HG03175 (cell line): ENCODE measurements around the gene SORCS3.
"Not testable (repeated sequence)": the region's sequence is repeated elsewhere in the genome, so short reads cannot be mapped to it uniquely, and the experiment has no call there.

Experiments used
- ATAC-seq: cut with Tn5 transposase; IDR thresholded peaks from one replicate; pipeline ENCODE4 v1.9.1; 2021; ENCODE audit warnings: mild to moderate bottlenecking, moderate library complexity; ENCODE audit not compliant: unreplicated experiment

Gene SORCS3

GRCh38 chr10:104689547-104689946, 48.5 kb downstream of the SORCS3 start:
- ATAC-seq: no peak

DNA sequence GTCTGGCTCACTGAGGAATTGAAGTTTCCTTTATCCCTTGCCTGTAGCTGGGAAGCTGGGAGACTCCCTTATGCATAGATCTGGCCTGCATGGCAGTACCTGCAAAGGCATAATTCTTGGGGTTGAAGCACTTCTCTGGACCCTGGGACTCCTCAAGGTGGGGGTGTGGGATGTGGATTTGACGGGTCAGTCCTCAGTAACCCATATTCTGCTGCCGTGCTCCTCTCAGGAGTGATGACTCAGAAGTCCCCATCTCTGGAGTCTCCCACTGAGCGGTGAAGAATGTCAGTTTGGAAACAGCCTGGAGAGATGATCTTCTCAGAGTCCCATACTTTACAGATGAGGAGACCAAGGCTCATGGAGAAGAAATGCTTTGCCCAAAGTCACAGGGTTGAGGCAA, 49.0 kb downstream of the SORCS3 start:
- ATAC-seq: no peak

DNA sequence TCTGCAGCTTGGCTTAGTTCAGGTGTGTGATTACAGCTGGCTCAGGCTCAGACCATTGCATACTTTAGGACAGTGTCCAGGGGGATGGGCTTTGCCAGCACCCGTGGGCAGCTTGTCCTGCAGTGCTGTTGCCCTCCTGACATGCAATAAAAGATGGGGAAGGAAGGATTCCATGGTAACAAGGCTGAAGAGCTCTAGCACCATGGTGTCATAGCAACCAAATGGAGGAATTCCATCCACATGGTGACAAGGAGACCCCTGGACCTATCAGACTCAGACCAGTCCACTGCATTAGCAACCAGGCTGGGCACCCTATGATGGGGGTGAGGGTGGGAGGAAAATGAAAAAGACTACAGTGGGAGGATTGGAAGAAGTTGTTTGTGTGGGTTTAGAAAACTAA, 49.9 kb downstream of the SORCS3 start:
- no peak for ATAC-seq

DNA sequence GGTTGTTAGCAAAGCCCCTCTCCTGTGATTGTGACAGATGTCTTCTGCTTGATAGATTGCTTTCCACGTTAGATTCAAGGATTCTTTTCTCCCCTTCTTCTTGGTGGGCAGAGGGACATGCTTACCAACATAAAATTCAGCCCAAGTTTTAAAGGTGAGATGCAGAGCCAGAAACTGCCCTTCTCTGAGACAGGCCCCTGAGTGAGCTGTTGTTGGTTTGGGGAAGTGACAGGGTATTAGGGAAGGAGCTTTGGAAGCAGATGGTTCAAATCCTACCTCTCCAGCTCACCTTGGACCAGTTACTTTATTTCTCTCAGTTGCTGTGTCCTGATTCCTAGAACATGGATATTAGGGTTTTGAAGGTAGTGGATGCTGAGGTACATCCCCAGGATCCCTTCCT, 53.0 kb downstream of the SORCS3 start:
- ATAC-seq: no peak

- ATAC-seq: not testable (repeated sequence)
Measured at GRCh38 chr10:104703262-104703661, 62.2 kb downstream of the SORCS3 start.

GRCh38 chr10:104706886-104707285, 65.8 kb downstream of the SORCS3 start:
- ATAC-seq: no peak

DNA sequence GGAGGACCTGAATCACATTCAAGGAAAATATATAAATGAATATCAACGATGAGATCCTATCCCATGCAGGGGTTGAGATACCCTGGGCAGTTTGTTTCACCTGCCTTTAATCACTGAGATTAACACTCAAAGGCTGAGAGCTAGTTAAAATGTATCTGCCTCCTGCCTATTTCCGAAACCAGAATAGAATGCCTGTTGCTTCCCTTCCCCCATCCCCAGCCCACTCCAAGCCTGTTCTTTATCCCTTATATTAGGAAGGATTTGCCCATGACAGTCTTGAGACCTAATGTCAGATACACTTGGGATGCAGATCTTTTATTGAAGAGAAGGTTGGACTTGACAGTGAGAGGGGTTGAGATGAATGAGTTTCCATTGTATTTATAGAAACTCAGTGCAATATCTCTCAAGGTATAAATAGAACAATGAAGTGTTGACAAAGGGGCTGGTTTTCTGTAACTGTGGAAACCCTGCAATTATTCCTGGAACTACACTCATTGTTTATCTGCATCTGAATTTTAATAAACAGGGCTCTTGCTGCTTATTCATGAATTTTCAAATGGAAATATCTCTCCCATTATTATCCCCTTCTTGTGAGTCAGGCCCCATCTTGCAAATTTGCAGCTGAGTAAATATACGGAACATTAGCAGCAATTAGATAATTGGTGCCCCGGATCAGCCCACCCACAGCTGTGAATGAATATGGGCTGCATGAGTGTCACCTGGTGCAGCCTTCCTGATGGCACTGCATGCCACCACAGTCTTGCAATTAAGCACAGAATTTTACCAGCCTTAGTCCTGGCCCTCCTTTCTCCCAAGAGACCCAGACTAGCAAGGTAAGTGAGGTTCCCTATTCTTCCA, 66.7 kb downstream of the SORCS3 start:
- no peak for ATAC-seq

- no peak for ATAC-seq
Measured at GRCh38 chr10:104711302-104711721, 70.2 kb downstream of the SORCS3 start.

DNA sequence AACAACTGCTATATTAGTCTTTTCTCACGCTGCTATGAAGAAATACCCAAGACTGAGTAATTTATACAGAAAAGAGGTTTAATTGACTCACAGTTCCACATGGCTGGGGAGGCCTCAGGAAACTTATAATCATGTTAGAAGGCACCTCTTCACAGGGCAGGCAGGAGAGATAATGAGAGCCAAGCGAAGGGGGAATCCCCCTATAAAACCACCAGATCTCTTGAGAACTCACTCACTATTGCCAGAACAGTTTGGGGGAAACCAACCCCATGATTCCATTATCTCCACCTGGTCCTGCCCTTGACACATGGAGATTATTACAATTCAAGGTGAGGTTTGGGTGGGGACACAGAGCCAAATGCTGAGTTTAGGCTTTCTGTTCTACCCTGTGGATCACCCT, 89.5 kb downstream of the SORCS3 start:
- ATAC-seq: not testable (repeated sequence)

GRCh38 chr10:104731192-104731591, 90.1 kb downstream of the SORCS3 start:
- ATAC-seq: no peak

DNA sequence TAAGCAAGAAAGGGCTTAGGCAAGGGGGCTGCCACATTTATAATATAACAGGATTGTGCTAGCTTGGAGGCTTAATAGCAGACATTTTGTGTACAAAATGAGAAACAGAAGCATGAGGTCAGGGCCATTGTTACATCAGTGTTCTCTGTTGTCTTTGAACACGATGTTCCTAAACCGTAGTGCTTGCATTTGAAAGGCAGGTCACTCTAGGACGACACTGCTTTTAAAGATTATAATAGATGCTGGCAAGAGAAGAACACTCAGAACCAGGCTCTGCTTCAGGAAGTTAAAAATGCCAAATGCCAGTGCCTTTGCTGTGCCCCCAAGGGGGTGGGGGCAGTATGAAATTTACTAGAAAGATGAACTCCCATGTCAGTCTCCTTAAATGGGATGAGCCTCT, 91.1 kb downstream of the SORCS3 start:
- no peak for ATAC-seq

- no peak for ATAC-seq
Measured at GRCh38 chr10:104734433-104734832, 93.3 kb downstream of the SORCS3 start.

GRCh38 chr10:104735036-104735756, 94.1 kb downstream of the SORCS3 start:
- ATAC-seq: no peak

DNA sequence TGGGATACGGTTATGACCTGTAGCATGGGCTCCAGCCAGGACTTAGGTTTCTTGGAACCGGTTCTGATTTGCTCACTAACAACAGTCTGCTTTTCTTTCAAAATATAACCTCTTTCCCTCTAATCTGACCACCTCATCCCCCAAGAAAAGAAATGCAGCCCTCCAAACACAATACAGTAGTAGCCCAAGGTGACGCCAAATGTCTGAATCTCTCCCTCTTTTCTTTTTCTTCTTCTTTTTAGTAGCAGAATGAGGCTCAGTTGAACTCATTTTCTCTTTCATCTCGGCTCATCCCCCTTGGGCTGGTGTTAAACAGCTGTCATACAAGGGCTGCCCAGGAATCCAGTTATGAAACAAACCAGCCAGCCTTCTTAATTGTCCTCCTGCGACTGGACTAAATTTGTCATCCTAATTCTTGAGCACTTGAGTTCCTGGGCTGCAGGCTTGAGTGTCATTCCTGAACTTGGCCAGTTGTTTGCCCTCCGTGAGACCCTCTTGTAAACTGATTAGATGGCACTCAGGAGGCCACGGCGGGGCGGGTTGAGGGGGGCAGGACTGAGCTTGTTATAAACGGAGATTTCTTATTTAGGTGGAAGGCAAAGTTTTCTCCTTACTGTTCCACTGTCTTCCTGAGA, 94.8 kb downstream of the SORCS3 start:
- no peak for ATAC-seq

- no peak for ATAC-seq
Measured at GRCh38 chr10:104741127-104741526, 100.0 kb downstream of the SORCS3 start.

GRCh38 chr10:104744052-104744451, 103.0 kb downstream of the SORCS3 start:
- no peak for ATAC-seq

GRCh38 chr10:104750291-104750690, 109.2 kb downstream of the SORCS3 start:
- ATAC-seq: no peak

GRCh38 chr10:104762793-104763192, 121.7 kb downstream of the SORCS3 start:
- no peak for ATAC-seq

- no peak for ATAC-seq
Measured at GRCh38 chr10:104766341-104766740, 125.3 kb downstream of the SORCS3 start.

DNA sequence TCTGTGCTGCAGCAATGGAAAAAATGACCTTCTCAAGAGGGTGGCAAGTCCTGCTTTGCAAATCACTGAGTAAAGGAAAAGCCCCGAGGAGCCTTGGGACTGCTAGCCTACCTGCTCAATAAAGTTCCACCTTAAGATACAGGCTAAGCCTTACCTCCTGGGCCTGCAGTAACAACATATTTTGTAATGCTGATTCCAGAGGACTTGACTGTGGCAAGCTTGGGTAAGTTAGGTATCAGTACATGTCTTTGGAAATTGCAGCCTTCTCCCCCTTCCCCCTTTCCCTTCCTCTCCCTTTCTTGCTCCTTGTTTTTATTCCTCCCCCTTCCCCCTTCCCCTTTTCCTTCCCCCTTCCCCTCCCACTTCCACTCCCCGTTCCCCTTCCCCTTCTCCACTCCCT, 126.2 kb downstream of the SORCS3 start:
- ATAC-seq: no peak

- ATAC-seq: no peak
Measured at GRCh38 chr10:104767745-104768144, 126.7 kb downstream of the SORCS3 start.

GRCh38 chr10:104773105-104773504, 132.0 kb downstream of the SORCS3 start:
- no peak for ATAC-seq
